ENCODE measurements around the gene ZBTB7B. TPM values are rescaled to one million over a fixed set of nuclear protein-coding genes. Genes with fewer than 3 reads are reported as not detected.

Gene ZBTB7B
- 10 to 100 TPM; 22.8 to 25.1 TPM for total RNA-seq
- polyA plus RNA-seq (2013, experiment 1 of 2) = 69.3 TPM
- polyA plus RNA-seq (2013, experiment 2 of 2) = 70.5 TPM
- total RNA-seq = 19.4 to 146 (median 59.9) reads per million in 172 experiments

DNA sequence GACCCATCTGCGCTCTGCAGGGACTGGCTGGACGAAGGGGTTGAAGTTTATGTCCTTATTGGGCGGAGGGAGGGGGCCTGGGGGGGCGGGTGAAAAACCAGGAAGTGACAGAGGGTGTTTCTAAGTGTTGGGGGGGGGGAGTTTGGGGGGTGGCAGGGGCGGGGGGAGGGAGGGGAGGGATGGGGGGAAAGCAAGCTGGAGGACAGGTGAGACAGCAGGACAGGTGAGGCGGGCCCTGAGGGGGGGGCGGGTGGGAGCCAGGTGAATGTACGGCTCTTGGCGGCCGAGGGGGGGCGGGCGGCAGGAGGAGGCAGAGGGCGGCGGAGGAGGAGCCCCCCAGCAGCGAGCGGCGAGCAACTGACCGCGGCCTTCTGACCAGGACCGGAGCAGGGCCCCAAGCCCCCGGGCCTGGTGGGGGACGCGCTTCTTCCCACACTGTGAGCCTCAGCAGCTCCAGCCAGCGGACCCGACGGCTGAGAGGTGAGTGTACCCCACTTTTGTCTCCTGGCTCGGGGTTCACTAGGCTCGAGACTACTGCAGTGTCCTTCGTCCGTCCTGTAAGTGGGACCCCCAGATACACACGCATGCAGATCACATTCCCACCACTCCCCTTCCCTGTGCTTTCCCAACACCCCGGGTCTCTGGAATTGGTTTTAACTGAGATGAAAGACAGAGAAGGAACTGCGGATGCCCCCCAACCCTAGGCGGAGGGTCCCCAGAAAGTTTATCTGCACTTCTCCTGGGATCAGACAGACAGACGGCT lies at the start of gene ZBTB7B:
Gene ZBTB7B, plus strand, starts transcription at position 339 of the 763 bp plus-strand sequence. CDS start 11,859 bp downstream, outside the sequence.
- POLR2A ChIA-PET = interaction anchor here (1.4 to 10.2 kb wide), 6 partner anchors 10 to 66 kb away, joined by 4 to 189 read pairs (median 22); partner anchors contain the start of genes CKS1B, PBXIP1, PMVK and PYGO2
- Histone ChIP-seq H3K36me3 (ENCODE audit: insufficient read depth, low read length) (peaks cover 3% of the 10 kb centered on the region), H3K27me3 (ENCODE audit: control insufficient read depth in 1 of 2, insufficient read depth in 2 of 2, low read length in 2 of 2) (no peaks in the 10 kb centered on the region), H3K4me3 (ENCODE audit: low read length) (peak within 1 kb of the TSS; percentile 73), H3K27ac (ENCODE audit: low read depth in 1 of 2, low read length in 2 of 2) (peak within 1 kb of the TSS; percentile 92 to 96), H3K4me1 (ENCODE audit: insufficient read depth, low read length) (peaks cover 80% of the 10 kb centered on the region), H3K9me3 (ENCODE audit: control insufficient read depth in 1 of 2, insufficient read depth in 1 of 2, low read length in 2 of 2) (no peaks in the 10 kb centered on the region)
- Mint-ChIP-seq H3K27ac (peak within 1 kb of the TSS; percentile 90), H3K36me3 (ENCODE audit: low read depth) (peaks cover 15% of the 10 kb centered on the region), H3K27me3 (no peaks in the 10 kb centered on the region), H3K9me3 (no peaks in the 10 kb centered on the region), H3K4me1 (ENCODE audit: low read depth) (peaks cover 67% of the 10 kb centered on the region), H3K4me3 (peak within 1 kb of the TSS; percentile 99)
- no peak for TF ChIP-seq CTCF (IDR thresholded peaks at IDR 0.05)
- CTCF ChIA-PET = interaction anchor here (1.1 to 13.2 kb wide), 3 partner anchors 10 to 41 kb away, joined by 3 to 159 read pairs (median 4); partner anchors contain the start of gene PYGO2
- intact Hi-C loops (cut with DNase I, micrococcal nuclease) = loop anchor here in 1 of 2 experiments (1.0 to 5.0 kb wide), 3 partner anchors 19 to 65 kb away; partner anchors contain the start of genes EFNA4 and FLAD1
- DNase-seq (no peak), ATAC-seq (ENCODE audit: poor library complexity) (no peak)

DNA sequence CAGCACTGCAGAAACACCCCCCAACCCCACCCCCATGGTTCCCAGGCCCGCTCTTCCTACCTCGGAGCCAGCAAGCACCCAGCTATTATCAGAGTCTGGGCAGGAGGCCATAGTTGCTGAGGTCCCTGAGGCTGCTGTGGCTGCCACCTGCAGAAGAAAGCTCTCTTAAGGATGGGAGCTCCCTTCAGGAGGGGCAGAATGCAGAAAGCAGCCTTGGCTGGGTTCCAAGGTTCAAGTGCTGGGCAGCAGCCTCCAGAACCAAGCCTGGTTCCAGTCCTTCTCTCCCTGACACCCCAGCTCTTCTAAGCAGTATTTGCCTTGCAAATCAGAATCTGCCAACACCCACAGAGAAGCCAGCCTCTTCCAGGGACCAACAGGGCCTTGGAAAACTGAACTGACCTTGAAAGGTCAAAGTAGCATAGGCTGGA lies 49.0 kb upstream of the ZBTB7B start:
- TF ChIP-seq CTCF (IDR thresholded peaks at IDR 0.05) = no peak
- H3K36me3 Mint-ChIP-seq (ENCODE audit: low read depth) = peaks cover 68% of the 10 kb centered on the region
- H3K27ac Mint-ChIP-seq = peak overlapping the region; percentile 96
- DNase-seq = peak in 2 of 14 experiments; percentile 30 to 48
- Histone ChIP-seq H3K36me3 (ENCODE audit: insufficient read depth, low read length) (peaks cover 52% of the 10 kb centered on the region), H3K27me3 (ENCODE audit: control insufficient read depth in 1 of 2, insufficient read depth in 2 of 2, low read length in 2 of 2) (no peaks in the 10 kb centered on the region), H3K4me3 (ENCODE audit: low read length) (peak overlapping the region; percentile 69), H3K27ac (ENCODE audit: low read depth in 1 of 2, low read length in 2 of 2) (peak overlapping the region; percentile 100), H3K9me3 (ENCODE audit: control insufficient read depth in 1 of 2, insufficient read depth in 1 of 2, low read length in 2 of 2) (no peaks in the 10 kb centered on the region), H3K4me1 (ENCODE audit: insufficient read depth, low read length) (peaks cover 95% of the 10 kb centered on the region)
- ATAC-seq (ENCODE audit: poor library complexity) = no peak
- peak overlapping the region; percentile 95 for H3K4me3 Mint-ChIP-seq
- POLR2A ChIA-PET = interaction anchor here (2.3 to 6.6 kb wide), 3 partner anchors 22 to 64 kb away, joined by 7 to 72 read pairs (median 28); partner anchors contain the start of gene ZBTB7B
- intact Hi-C loops (cut with DNase I, micrococcal nuclease) = loop anchor here in 1 of 2 experiments (2.0 to 10.0 kb wide), 3 partner anchors 29 to 131 kb away; partner anchors contain the start of gene FLAD1
- no peaks in the 10 kb centered on the region for H3K9me3 Mint-ChIP-seq
- CTCF ChIA-PET = interaction anchor here (2.9 to 5.3 kb wide), 3 partner anchors 17 to 63 kb away, joined by 15 to 62 read pairs (median 38); partner anchors contain the start of genes CKS1B and PMVK
- H3K27me3 Mint-ChIP-seq = no peaks in the 10 kb centered on the region
- peaks cover 62% of the 10 kb centered on the region for H3K4me1 Mint-ChIP-seq (ENCODE audit: low read depth)

GRCh38 chr1:154954541-154954940 lies 48.1 kb upstream of the ZBTB7B start:
- TF ChIP-seq CTCF (IDR thresholded peaks at IDR 0.05) = no peak
- peaks cover 52% of the 10 kb centered on the region for H3K36me3 ChIP-seq (ENCODE audit: insufficient read depth, low read length)
- H3K9me3 ChIP-seq (ENCODE audit: control insufficient read depth in 1 of 2, insufficient read depth in 1 of 2, low read length in 2 of 2) = no peaks in the 10 kb centered on the region
- peaks cover 60% of the 10 kb centered on the region for H3K36me3 Mint-ChIP-seq (ENCODE audit: low read depth)
- DNase-seq = no peak
- intact Hi-C loops (cut with DNase I, micrococcal nuclease) = loop anchor here in 1 of 2 experiments (2.0 to 10.0 kb wide), 3 partner anchors 28 to 130 kb away; partner anchors contain the start of gene FLAD1
- no peaks in the 10 kb centered on the region for H3K9me3 Mint-ChIP-seq
- H3K27me3 ChIP-seq (ENCODE audit: control insufficient read depth in 1 of 2, insufficient read depth in 2 of 2, low read length in 2 of 2) = no peaks in the 10 kb centered on the region
- ATAC-seq (ENCODE audit: poor library complexity) = no peak
- peak overlapping the region; percentile 96 for H3K27ac Mint-ChIP-seq
- H3K27ac ChIP-seq (ENCODE audit: low read depth in 1 of 2, low read length in 2 of 2) = peak overlapping the region; percentile 100
- H3K4me1 Mint-ChIP-seq (ENCODE audit: low read depth) = peaks cover 58% of the 10 kb centered on the region
- CTCF ChIA-PET = interaction anchor here (0.6 to 5.3 kb wide), 9 partner anchors 18 to 218 kb away, joined by 3 to 62 read pairs (median 9); partner anchors contain the start of genes CKS1B, KRTCAP2 and PMVK
- peaks cover 96% of the 10 kb centered on the region for H3K4me1 ChIP-seq (ENCODE audit: insufficient read depth, low read length)
- POLR2A ChIA-PET = interaction anchor here (0.7 to 6.6 kb wide), 19 partner anchors 10 to 490 kb away, joined by 3 to 72 read pairs (median 5); partner anchors contain the start of genes ADAM15, ADAR, CKS1B and FLAD1
- peak overlapping the region; percentile 95 for H3K4me3 Mint-ChIP-seq
- H3K4me3 ChIP-seq (ENCODE audit: low read length) = peak overlapping the region; percentile 69
- H3K27me3 Mint-ChIP-seq = no peaks in the 10 kb centered on the region

Measured in CD4-positive, alpha-beta T cell (primary cell).